HCT116 (cell line): Measurements from ENCODE around the gene PTPRZ1. TPM values are rescaled to one million over a fixed set of nuclear protein-coding genes. Genes with fewer than 3 reads are reported as not detected.

Source experiments
- ATAC-seq: fragments of 200-7000 bp; cut with Tn5 transposase; 2 replicates; pipeline ENCODE4 v1.9.1; 2020; ENCODE audit warnings: mild to moderate bottlenecking, moderate library complexity
- BruUV-seq: library from RNA; stranded (reverse); fragments of 400-500 nt; replicated peaks from 2 replicates; lab custom pipeline; 2021; lab: Mats Ljungman, UMichigan
- CTCF ChIA-PET: fragments of 300-600 bp; sonication (Branson Sonifier 250); formaldehyde crosslinking; loops from one replicate; lab custom pipeline; 2021; ENCODE audit warnings: antibody characterized with exemption; lab: Charles Lee
- POLR2A ChIA-PET: fragments of 300-600, 350-600 bp; sonication (Branson Sonifier 250); formaldehyde crosslinking; loops from one replicate; lab custom pipeline; 2021; ENCODE audit warnings: antibody characterized with exemption; lab: Charles Lee
- RAD21 ChIA-PET, 2 experiments: fragments of 300-600 bp; sonication (Branson Sonifier 250); formaldehyde crosslinking; loops; one replicate each; lab custom pipeline; 2023; ENCODE audit warnings: low total read pairs in 2 of 2; ENCODE audit not compliant: uncharacterized antibody in 2 of 2, unreplicated experiment in 2 of 2, low non-redundant PET in 1 of 2; lab: Charles Lee
- DNase-seq: peaks from one replicate; pipeline ENCODE4 v3.0.0-alpha.2; 2010; ENCODE audit warnings: low read depth, low spot score
- H2AFZ ChIP-seq: fragments of 200-600 bp; shearing (Covaris generic), sonication (generic); 2 replicates; pipeline ENCODE4 v1.6.1; 2017; ENCODE audit warnings: low read depth, mixed run types, mixed read lengths, antibody characterized with exemption, low read length; ENCODE audit not compliant: poor library complexity, severe bottlenecking
- H3K27ac ChIP-seq: 2 replicates; pipeline ENCODE4 v1.5.1; 2012; ENCODE audit warnings: low read depth, low read length
- H3K27me3 ChIP-seq: fragments of 200-600 bp; sonication (generic); 2 replicates; pipeline ENCODE4 v1.6.1; 2016; ENCODE audit warnings: mixed run types, low read length, mixed read lengths; ENCODE audit not compliant: insufficient read depth
- H3K36me3 ChIP-seq, 2 experiments: fragments of 200-500 bp in 1 of 2; fragments of 200-600 bp in 1 of 2; sonication (Bioruptor generic) in 1 of 2; sonication (generic) in 1 of 2; 2 replicates each; pipeline versions ENCODE4 v1.5.1 to v1.6.1; 2014 to 2016; ENCODE audit warnings: low read length in 2 of 2, inconsistent platforms in 1 of 2, mixed read lengths in 1 of 2, mixed run types in 1 of 2; ENCODE audit not compliant: insufficient read depth in 2 of 2, control insufficient read depth in 1 of 2
- H3K4me1 ChIP-seq, 2 experiments: fragments of 200-600 bp in 1 of 2; sonication (generic) in 1 of 2; 2 replicates each; pipeline versions ENCODE4 v1.5.1 to v1.6.1; 2012 to 2017; ENCODE audit warnings: low read length in 2 of 2, inconsistent platforms in 1 of 2, mild to moderate bottlenecking in 1 of 2, mixed read lengths in 1 of 2, mixed run types in 1 of 2, moderate library complexity in 1 of 2; ENCODE audit not compliant: insufficient read depth in 2 of 2, control insufficient read depth in 1 of 2
- H3K4me2 ChIP-seq: fragments of 200-600 bp; sonication (generic); 2 replicates; pipeline ENCODE4 v1.6.1; 2017; ENCODE audit warnings: mixed run types, low read length, mixed read lengths
- H3K4me3 ChIP-seq, 2 experiments: fragments of 200-600 bp in 1 of 2; sonication (generic) in 1 of 2; replicated peaks in 1 of 2; 2 replicates each; pipeline ENCODE4 v1.5.1; 2011 to 2016; ENCODE audit warnings: low read length in 2 of 2, control low read depth in 1 of 2, low read depth in 1 of 2, mild to moderate bottlenecking in 1 of 2, mixed read lengths in 1 of 2, mixed run types in 1 of 2
- H3K79me2 ChIP-seq: fragments of 200-600 bp; sonication (generic); 2 replicates; pipeline ENCODE4 v1.6.1; 2017; ENCODE audit warnings: mild to moderate bottlenecking, mixed run types, low read length, moderate library complexity, mixed read lengths; ENCODE audit not compliant: insufficient read depth
- H3K9ac ChIP-seq: fragments of 200-600 bp; sonication (generic); 2 replicates; pipeline ENCODE4 v1.6.1; 2016; ENCODE audit warnings: low read length, mixed read lengths
- H3K9me2 ChIP-seq: fragments of 200-600 bp; sonication (generic), shearing (Covaris generic); 2 replicates; pipeline ENCODE4 v1.6.1; 2017; ENCODE audit warnings: mixed run types, mild to moderate bottlenecking, moderate library complexity; ENCODE audit not compliant: insufficient read depth
- H3K9me3 ChIP-seq, 2 experiments: fragments of 200-500 bp in 1 of 2; fragments of 200-600 bp in 1 of 2; sonication (Bioruptor generic) in 1 of 2; sonication (generic) in 1 of 2; 2 replicates each; pipeline ENCODE4 v1.6.1; 2014 to 2017; ENCODE audit warnings: low read length in 2 of 2, mixed read lengths in 2 of 2, inconsistent platforms in 1 of 2, low read depth in 1 of 2, mild to moderate bottlenecking in 1 of 2, mixed run types in 1 of 2, moderate library complexity in 1 of 2; ENCODE audit not compliant: control insufficient read depth in 1 of 2, insufficient read depth in 1 of 2
- H4K20me1 ChIP-seq: fragments of 200-600 bp; sonication (generic), shearing (Covaris generic); 2 replicates; pipeline ENCODE4 v1.6.1; 2017; ENCODE audit warnings: mixed run types, mild to moderate bottlenecking, moderate library complexity; ENCODE audit not compliant: insufficient read depth
- CBX3 ChIP-seq: IDR thresholded peaks from 2 replicates; pipeline ENCODE4 v1.6.1; 2012; ENCODE audit warnings: low read depth
- CEBPB ChIP-seq: IDR thresholded peaks from 2 replicates; pipeline ENCODE4 v1.6.1; 2012; ENCODE audit warnings: low read depth
- EZH2 ChIP-seq: fragments of 200-600 bp; sonication (generic); IDR thresholded peaks from 2 replicates; pipeline ENCODE4 v1.6.1; 2017; ENCODE audit warnings: antibody characterized with exemption, mixed run types
- EZH2phosphoT487 ChIP-seq: fragments of 200-600 bp; IDR thresholded peaks from 2 replicates; pipeline ENCODE4 v1.6.1; 2018; ENCODE audit warnings: antibody characterized with exemption, borderline replicate concordance
- FOSL1 ChIP-seq: IDR thresholded peaks from 2 replicates; pipeline ENCODE4 v1.6.1; 2012; ENCODE audit warnings: low read depth
- JUND ChIP-seq: IDR thresholded peaks from 2 replicates; pipeline ENCODE4 v1.6.1; 2012
- POLR2AphosphoS5 ChIP-seq: IDR thresholded peaks from 2 replicates; pipeline ENCODE4 v1.6.1; 2011; ENCODE audit warnings: mild to moderate bottlenecking, low read depth, low read length, moderate library complexity
- RAD21 ChIP-seq: IDR thresholded peaks from 2 replicates; pipeline ENCODE4 v1.6.1; 2012; ENCODE audit warnings: low read depth, mild to moderate bottlenecking
- SP1 ChIP-seq: IDR thresholded peaks from 2 replicates; pipeline ENCODE4 v1.6.1; 2012; ENCODE audit warnings: low read depth
- ZFX ChIP-seq: fragments of 450-650 bp; IDR thresholded peaks from 2 replicates; pipeline ENCODE4 v1.6.1; 2017
- ZNF274 ChIP-seq: fragments of 200-500 bp; sonication (Bioruptor generic); IDR thresholded peaks from 2 replicates; pipeline ENCODE4 v1.6.1; 2014; ENCODE audit warnings: mild to moderate bottlenecking, low read depth, low read length, inconsistent platforms
- intact Hi-C: fragments of 100-400 bp; cut with micrococcal nuclease; formaldehyde crosslinking; loops from 2 replicates; pipeline ENCODE4 v1.10.0; 2022
- total RNA-seq: library from RNA; stranded (reverse); gene quantifications from one replicate; pipeline ENCODE4 v1.2.1, GENCODE V29; 2021; ENCODE audit not compliant: unreplicated experiment
- TF ChIP-seq, protein P1 (sequence below): IDR thresholded peaks from 2 replicates; pipeline ENCODE4 v1.6.1; 2012; ENCODE audit warnings: low read depth
- TF ChIP-seq, protein P2 (sequence below): IDR thresholded peaks from 2 replicates; pipeline ENCODE4 v1.6.1; 2012
- TF ChIP-seq, protein P3 (sequence below), 3 experiments: fragments of 200-600 bp in 1 of 3; sonication (generic) in 1 of 3; IDR thresholded peaks in 2 of 3; conservative IDR thresholded peaks in 1 of 3; 2 replicates each; pipeline ENCODE4 v1.5.1; 2012 to 2017; ENCODE audit warnings: low read depth in 2 of 3, low read length in 2 of 3, antibody characterized with exemption in 1 of 3, borderline replicate concordance in 1 of 3, control low read depth in 1 of 3, mild to moderate bottlenecking in 1 of 3, mixed read lengths in 1 of 3, mixed run types in 1 of 3, moderate library complexity in 1 of 3; ENCODE audit not compliant: insufficient read depth in 1 of 3

Gene PTPRZ1
- total RNA-seq, 1 experiment from 2014 or later, result 0.25 TPM

DNA sequence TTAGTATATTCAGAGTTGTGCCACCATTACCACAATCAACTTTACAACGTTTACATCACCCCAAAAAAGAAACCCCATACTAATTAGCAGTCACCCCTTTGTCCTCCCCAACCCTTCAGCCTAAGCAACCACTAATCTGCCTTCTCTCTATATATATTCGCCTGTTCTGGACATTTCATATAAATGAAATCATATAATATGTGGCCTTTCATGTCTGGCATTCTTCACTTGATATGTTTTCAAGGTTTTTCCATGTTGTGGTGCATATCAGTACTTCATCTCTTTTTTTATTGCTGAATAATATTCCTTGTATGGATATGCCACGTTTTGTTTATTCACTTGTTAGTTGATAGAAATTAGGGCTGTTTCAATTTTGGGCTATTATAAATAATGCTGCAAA, 200.7 kb downstream of the PTPRZ1 start:
- ChIA-PET CTCF (no interaction called here), RAD21 (no interaction called here), POLR2A (no interaction called here)
- intact Hi-C loops, result no loop called here
- Histone ChIP-seq H2AFZ (no peak overlapping the region), H3K27me3 (no peaks in the 10 kb centered on the region), H4K20me1 (no peaks in the 10 kb centered on the region), H3K9ac (no peak overlapping the region), H3K4me2 (no peak overlapping the region), H3K4me1 (no peaks in the 10 kb centered on the region), H3K9me3 (no peaks in the 10 kb centered on the region), H3K27ac (no peak overlapping the region), H3K36me3 (no peaks in the 10 kb centered on the region), H3K9me2 (no peaks in the 10 kb centered on the region), H3K4me3 (no peak overlapping the region), H3K79me2 (no peaks in the 10 kb centered on the region)
- TF ChIP-seq ZFX, result no peak
- TF ChIP-seq POLR2AphosphoS5, result no peak
- no peak for DNase-seq
- no TSS peak for BruUV-seq
- no peak for ATAC-seq

DNA sequence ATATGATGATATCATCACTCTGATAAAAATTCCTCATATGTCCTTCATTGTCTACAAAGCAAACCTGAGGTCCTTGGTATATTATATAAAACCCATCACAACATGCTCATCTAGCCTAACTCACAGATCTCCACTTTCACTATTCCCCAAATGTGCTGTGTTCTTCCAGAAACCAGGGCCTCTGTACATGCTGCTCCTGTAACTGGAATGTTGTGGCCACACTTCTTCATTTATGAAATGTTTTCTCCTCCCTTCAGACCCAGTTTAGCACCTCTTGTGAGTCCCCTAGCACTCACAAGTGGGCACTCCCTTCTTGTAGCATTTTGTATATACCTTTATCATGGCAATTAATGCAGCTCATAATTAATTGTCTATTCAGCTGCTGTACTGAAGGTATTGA, 209.2 kb downstream of the PTPRZ1 start:
- Histone ChIP-seq H3K4me3 (no peak overlapping the region), H3K4me1 (no peaks in the 10 kb centered on the region), H3K9ac (no peak overlapping the region), H3K27ac (no peak overlapping the region), H3K79me2 (no peaks in the 10 kb centered on the region), H3K27me3 (no peaks in the 10 kb centered on the region), H3K36me3 (no peaks in the 10 kb centered on the region), H4K20me1 (no peaks in the 10 kb centered on the region), H3K4me2 (no peak overlapping the region), H3K9me2 (no peaks in the 10 kb centered on the region), H2AFZ (no peak overlapping the region), H3K9me3 (no peaks in the 10 kb centered on the region)
- no TSS peak for BruUV-seq
- POLR2A ChIA-PET, result no interaction called here
- DNase-seq, result no peak
- RAD21 ChIA-PET, result no interaction called here
- intact Hi-C loops, result no loop called here
- ATAC-seq, result no peak
- CTCF ChIA-PET, result no interaction called here
- TF ChIP-seq POLR2AphosphoS5 (no peak), SP1 (no peak), CEBPB (no peak), JUND (no peak), FOSL1 (no peak), RAD21 (no peak), ZNF274 (no peak), CBX3 (no peak), EZH2phosphoT487 (no peak), EZH2 (no peak)
- TF ChIP-seq, protein P1, sequence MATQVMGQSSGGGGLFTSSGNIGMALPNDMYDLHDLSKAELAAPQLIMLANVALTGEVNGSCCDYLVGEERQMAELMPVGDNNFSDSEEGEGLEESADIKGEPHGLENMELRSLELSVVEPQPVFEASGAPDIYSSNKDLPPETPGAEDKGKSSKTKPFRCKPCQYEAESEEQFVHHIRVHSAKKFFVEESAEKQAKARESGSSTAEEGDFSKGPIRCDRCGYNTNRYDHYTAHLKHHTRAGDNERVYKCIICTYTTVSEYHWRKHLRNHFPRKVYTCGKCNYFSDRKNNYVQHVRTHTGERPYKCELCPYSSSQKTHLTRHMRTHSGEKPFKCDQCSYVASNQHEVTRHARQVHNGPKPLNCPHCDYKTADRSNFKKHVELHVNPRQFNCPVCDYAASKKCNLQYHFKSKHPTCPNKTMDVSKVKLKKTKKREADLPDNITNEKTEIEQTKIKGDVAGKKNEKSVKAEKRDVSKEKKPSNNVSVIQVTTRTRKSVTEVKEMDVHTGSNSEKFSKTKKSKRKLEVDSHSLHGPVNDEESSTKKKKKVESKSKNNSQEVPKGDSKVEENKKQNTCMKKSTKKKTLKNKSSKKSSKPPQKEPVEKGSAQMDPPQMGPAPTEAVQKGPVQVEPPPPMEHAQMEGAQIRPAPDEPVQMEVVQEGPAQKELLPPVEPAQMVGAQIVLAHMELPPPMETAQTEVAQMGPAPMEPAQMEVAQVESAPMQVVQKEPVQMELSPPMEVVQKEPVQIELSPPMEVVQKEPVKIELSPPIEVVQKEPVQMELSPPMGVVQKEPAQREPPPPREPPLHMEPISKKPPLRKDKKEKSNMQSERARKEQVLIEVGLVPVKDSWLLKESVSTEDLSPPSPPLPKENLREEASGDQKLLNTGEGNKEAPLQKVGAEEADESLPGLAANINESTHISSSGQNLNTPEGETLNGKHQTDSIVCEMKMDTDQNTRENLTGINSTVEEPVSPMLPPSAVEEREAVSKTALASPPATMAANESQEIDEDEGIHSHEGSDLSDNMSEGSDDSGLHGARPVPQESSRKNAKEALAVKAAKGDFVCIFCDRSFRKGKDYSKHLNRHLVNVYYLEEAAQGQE, result no peak
- TF ChIP-seq, protein P2, sequence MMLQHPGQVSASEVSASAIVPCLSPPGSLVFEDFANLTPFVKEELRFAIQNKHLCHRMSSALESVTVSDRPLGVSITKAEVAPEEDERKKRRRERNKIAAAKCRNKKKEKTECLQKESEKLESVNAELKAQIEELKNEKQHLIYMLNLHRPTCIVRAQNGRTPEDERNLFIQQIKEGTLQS, result no peak
- TF ChIP-seq, protein P3, sequence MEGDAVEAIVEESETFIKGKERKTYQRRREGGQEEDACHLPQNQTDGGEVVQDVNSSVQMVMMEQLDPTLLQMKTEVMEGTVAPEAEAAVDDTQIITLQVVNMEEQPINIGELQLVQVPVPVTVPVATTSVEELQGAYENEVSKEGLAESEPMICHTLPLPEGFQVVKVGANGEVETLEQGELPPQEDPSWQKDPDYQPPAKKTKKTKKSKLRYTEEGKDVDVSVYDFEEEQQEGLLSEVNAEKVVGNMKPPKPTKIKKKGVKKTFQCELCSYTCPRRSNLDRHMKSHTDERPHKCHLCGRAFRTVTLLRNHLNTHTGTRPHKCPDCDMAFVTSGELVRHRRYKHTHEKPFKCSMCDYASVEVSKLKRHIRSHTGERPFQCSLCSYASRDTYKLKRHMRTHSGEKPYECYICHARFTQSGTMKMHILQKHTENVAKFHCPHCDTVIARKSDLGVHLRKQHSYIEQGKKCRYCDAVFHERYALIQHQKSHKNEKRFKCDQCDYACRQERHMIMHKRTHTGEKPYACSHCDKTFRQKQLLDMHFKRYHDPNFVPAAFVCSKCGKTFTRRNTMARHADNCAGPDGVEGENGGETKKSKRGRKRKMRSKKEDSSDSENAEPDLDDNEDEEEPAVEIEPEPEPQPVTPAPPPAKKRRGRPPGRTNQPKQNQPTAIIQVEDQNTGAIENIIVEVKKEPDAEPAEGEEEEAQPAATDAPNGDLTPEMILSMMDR (IDR thresholded peaks at IDR 0.05 in 2 of 3, conservative IDR thresholded peaks at IDR 0.05 in 1 of 3; ENCODE audit: borderline replicate concordance in 1 of 3, insufficient read depth in 1 of 3, low read depth in 2 of 3, low read length in 2 of 3), result no peak
